HL-60 (cell line): ENCODE results near the gene RNASEH2C.
"Not testable (repeated sequence)": the region's sequence is repeated elsewhere in the genome, so short reads cannot be mapped to it uniquely, and the experiment has no call there.

Experiments
- DNase-seq, 2 experiments: peaks; one replicate each; pipeline ENCODE4 v3.0.0-alpha.2; 2010 to 2020; ENCODE audit warnings: low read depth in 1 of 2, low spot score in 1 of 2
- H3K27ac ChIP-seq: fragments of 250-450 bp; sonication (Bioruptor Pico); replicated peaks from 2 replicates; pipeline ENCODE4 v1.5.1; 2020; ENCODE audit warnings: mild to moderate bottlenecking, moderate library complexity
- H3K27me3 ChIP-seq: fragments of 250-450 bp; sonication (Bioruptor Pico); 2 replicates; pipeline ENCODE4 v1.5.1; 2021; ENCODE audit warnings: mild to moderate bottlenecking, moderate library complexity; ENCODE audit not compliant: insufficient read depth, poor library complexity, severe bottlenecking
- H3K4me3 ChIP-seq: replicated peaks from 2 replicates; pipeline ENCODE4 v1.5.1; 2011; ENCODE audit warnings: mild to moderate bottlenecking, control low read depth, low read length; ENCODE audit not compliant: insufficient read depth
- CTCF ChIP-seq: IDR thresholded peaks from one replicate; pipeline ENCODE4 v1.5.1; 2011; ENCODE audit warnings: low read length, control low read depth, inconsistent platforms; ENCODE audit not compliant: insufficient read depth
- GABPA ChIP-seq: IDR thresholded peaks from 2 replicates; pipeline ENCODE4 v1.6.1; 2012; ENCODE audit warnings: low read depth
- POLR2AphosphoS5 ChIP-seq: IDR thresholded peaks from 2 replicates; pipeline ENCODE4 v1.6.1; 2012; ENCODE audit warnings: low read depth
- REST ChIP-seq: IDR thresholded peaks from 2 replicates; pipeline ENCODE4 v1.6.1; 2012; ENCODE audit warnings: low read depth; ENCODE audit not compliant: insufficient replicate concordance
- SPI1 ChIP-seq: IDR thresholded peaks from 2 replicates; pipeline ENCODE4 v1.6.1; 2012; ENCODE audit warnings: low read depth, mild to moderate bottlenecking, borderline replicate concordance

RNASEH2C gene

GRCh38 chr11:65764434-65764833 lies 43.8 kb upstream of the RNASEH2C start:
- no peak overlapping the region for H3K4me3 ChIP-seq
- TF ChIP-seq REST: no peak
- TF ChIP-seq POLR2AphosphoS5: no peak
- TF ChIP-seq CTCF: no peak
- TF ChIP-seq SPI1: no peak
- no peak for TF ChIP-seq GABPA
- DNase-seq: no peak
- H3K27me3 ChIP-seq: no peaks in the 10 kb centered on the region
- H3K27ac ChIP-seq: no peak overlapping the region

- not testable (repeated sequence) for DNase-seq, H3K27me3 ChIP-seq, H3K4me3 ChIP-seq, H3K27ac ChIP-seq
These were observed 42.2 kb upstream of the RNASEH2C start for GRCh38 chr11:65762816-65763215.

- not testable (repeated sequence) for H3K27me3 ChIP-seq, H3K4me3 ChIP-seq, DNase-seq, H3K27ac ChIP-seq
These were observed 41.6 kb upstream of the RNASEH2C start for GRCh38 chr11:65762169-65762568.

GRCh38 chr11:65745049-65745448 lies 24.5 kb upstream of the RNASEH2C start:
- Histone ChIP-seq H3K4me3 (no peak overlapping the region), H3K27me3 (no peaks in the 10 kb centered on the region), H3K27ac (no peak overlapping the region)
- no peak for TF ChIP-seq CTCF
- TF ChIP-seq REST: no peak
- no peak for TF ChIP-seq SPI1
- TF ChIP-seq GABPA: no peak
- no peak for TF ChIP-seq POLR2AphosphoS5
- no peak for DNase-seq

- Histone ChIP-seq H3K27ac (no peak overlapping the region), H3K4me3 (no peak overlapping the region), H3K27me3 (no peaks in the 10 kb centered on the region)
- DNase-seq: no peak
- TF ChIP-seq SPI1: no peak
These were observed 24.1 kb upstream of the RNASEH2C start for GRCh38 chr11:65744699-65745042.
